Ectodermal cell (in vitro differentiated cells): ENCODE data around the gene HLA-E.
"Not testable (repeated sequence)": the region's sequence is repeated elsewhere in the genome, so short reads cannot be mapped to it uniquely, and the experiment has no call there.

Experiments used
- H3K27ac ChIP-seq: 2 replicates; pipeline ENCODE4 v1.7.0; 2013; ENCODE audit warnings: mild to moderate bottlenecking, low read depth, low read length; ENCODE audit not compliant: insufficient read depth, poor library complexity, severe bottlenecking
- H3K27me3 ChIP-seq: 2 replicates; pipeline ENCODE4 v1.7.0; 2013; ENCODE audit warnings: mild to moderate bottlenecking, low read length; ENCODE audit not compliant: insufficient read depth, control insufficient read depth, poor library complexity, severe bottlenecking
- H3K36me3 ChIP-seq: one replicate; pipeline ENCODE4 v1.7.0; 2013; ENCODE audit warnings: low read length; ENCODE audit not compliant: control insufficient read depth, insufficient read depth
- H3K4me1 ChIP-seq: one replicate; pipeline ENCODE4 v1.7.0; 2013; ENCODE audit warnings: low read length; ENCODE audit not compliant: control insufficient read depth, insufficient read depth
- H3K4me3 ChIP-seq: 2 replicates; pipeline ENCODE4 v1.7.0; 2013; ENCODE audit warnings: low read depth, low read length, control low read depth; ENCODE audit not compliant: insufficient read depth
- H3K9me3 ChIP-seq: 2 replicates; pipeline ENCODE4 v1.7.0; 2013; ENCODE audit warnings: mild to moderate bottlenecking, low read length, moderate library complexity; ENCODE audit not compliant: control insufficient read depth
- WGBS, 2 experiments: methylation state at CpG; one replicate each; pipeline ENCODE4 v1.1.7; 2013; ENCODE audit warnings: missing lambda C conversion rate in 2 of 2; 5-methylcytosine and 5-hydroxymethylcytosine counted together

The HLA-E gene

GRCh38 chr6:30518505-30519145, 29.3 kb downstream of the HLA-E start:
- H3K4me1 ChIP-seq, H3K4me3 ChIP-seq, H3K27me3 ChIP-seq, H3K36me3 ChIP-seq, H3K27ac ChIP-seq, H3K9me3 ChIP-seq: not testable (repeated sequence)
- 90% methylated on average over 19 of the region's 19 CpGs for WGBS, 2 experiments

GRCh38 chr6:30520522-30520921, 31.2 kb downstream of the HLA-E start:
- H3K36me3 ChIP-seq: no peaks in the 10 kb centered on the region
- no peak overlapping the region for H3K27ac ChIP-seq
- H3K4me1 ChIP-seq: no peaks in the 10 kb centered on the region
- H3K27me3 ChIP-seq: no peaks in the 10 kb centered on the region
- no peaks in the 10 kb centered on the region for H3K9me3 ChIP-seq
- WGBS, 2 experiments: 91 to 97% methylated on average over 6 of the region's 6 CpGs
- no peak overlapping the region for H3K4me3 ChIP-seq

GRCh38 chr6:30521082-30521481, 31.8 kb downstream of the HLA-E start:
- not testable (repeated sequence) for H3K9me3 ChIP-seq, H3K36me3 ChIP-seq, H3K27me3 ChIP-seq, H3K27ac ChIP-seq, H3K4me1 ChIP-seq, H3K4me3 ChIP-seq
- WGBS, 2 experiments: 91 to 94% methylated on average over 7 of the region's 7 CpGs

GRCh38 chr6:30521952-30522351, 32.6 kb downstream of the HLA-E start:
- 91 to 93% methylated on average over 5 of the region's 5 CpGs for WGBS, 2 experiments
- H3K36me3 ChIP-seq, H3K27me3 ChIP-seq, H3K27ac ChIP-seq, H3K4me1 ChIP-seq, H3K4me3 ChIP-seq, H3K9me3 ChIP-seq: not testable (repeated sequence)

- WGBS, 2 experiments: 87 to 100% methylated on average over 2 of the region's 3 CpGs
- H3K4me1 ChIP-seq, H3K36me3 ChIP-seq: not testable (repeated sequence)
Observed at GRCh38 chr6:30526444-30526843, 37.1 kb downstream of the HLA-E start.

DNA sequence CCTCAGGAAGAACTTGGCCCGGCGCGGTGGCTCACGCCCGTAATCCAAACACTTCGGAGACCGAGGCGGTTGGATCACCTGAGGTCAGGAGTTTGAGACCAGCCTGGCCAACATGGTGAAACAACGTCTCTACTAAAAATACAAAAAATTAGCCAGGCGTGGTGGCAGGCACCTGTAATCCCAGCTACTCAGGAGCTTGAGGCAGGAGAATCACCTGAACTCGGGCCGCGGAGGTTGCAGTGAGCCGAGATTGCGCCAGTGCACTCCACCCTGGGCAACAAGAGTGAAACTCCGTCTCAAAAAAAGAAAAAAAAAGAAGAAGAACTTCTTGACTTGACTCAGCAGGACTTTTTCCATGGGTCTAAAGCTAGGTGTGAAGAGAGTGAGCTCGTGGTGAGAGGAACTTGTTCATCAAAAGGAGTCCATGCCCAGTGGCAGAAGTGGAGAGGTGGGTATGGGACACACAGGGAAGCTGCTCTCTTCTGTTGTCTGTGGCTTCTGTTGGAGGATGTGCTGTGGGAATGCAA, 40.1 kb downstream of the HLA-E start:
- not testable (repeated sequence) for H3K36me3 ChIP-seq, H3K4me1 ChIP-seq, H3K27me3 ChIP-seq, H3K27ac ChIP-seq, H3K9me3 ChIP-seq, H3K4me3 ChIP-seq
- WGBS, 2 experiments: 92 to 95% methylated on average over 17 of the region's 17 CpGs

More at GRCh38 chr6:30526444-30526843, 37.1 kb downstream of the HLA-E start:
- H3K27ac ChIP-seq, H3K27me3 ChIP-seq, H3K4me3 ChIP-seq, H3K9me3 ChIP-seq: not testable (repeated sequence)

GRCh38 chr6:30530014-30530413, 40.7 kb downstream of the HLA-E start:
- H3K27me3 ChIP-seq: no peaks in the 10 kb centered on the region
- WGBS, 2 experiments: 71 to 85% methylated on average over 2 of the region's 2 CpGs

GRCh38 chr6:30533460-30534294, 44.4 kb downstream of the HLA-E start:
- Histone ChIP-seq H3K9me3 (no peaks in the 10 kb centered on the region), H3K27ac (no peak overlapping the region), H3K4me3 (no peak overlapping the region), H3K36me3 (no peaks in the 10 kb centered on the region), H3K4me1 (no peaks in the 10 kb centered on the region), H3K27me3 (no peaks in the 10 kb centered on the region)
- 85 to 92% methylated on average over 14 of the region's 15 CpGs for WGBS, 2 experiments

More at GRCh38 chr6:30530014-30530413, 40.7 kb downstream of the HLA-E start:
- Histone ChIP-seq H3K27ac (no peak overlapping the region), H3K4me1 (no peaks in the 10 kb centered on the region), H3K4me3 (no peak overlapping the region), H3K36me3 (no peaks in the 10 kb centered on the region), H3K9me3 (no peaks in the 10 kb centered on the region)

GRCh38 chr6:30537931-30538330, 48.6 kb downstream of the HLA-E start:
- H3K4me3 ChIP-seq: no peak overlapping the region
- H3K4me1 ChIP-seq: no peaks in the 10 kb centered on the region
- 93% methylated on average over 3 of the region's 3 CpGs for WGBS, 2 experiments
- no peaks in the 10 kb centered on the region for H3K36me3 ChIP-seq
- H3K9me3 ChIP-seq: no peaks in the 10 kb centered on the region
- peaks cover 8% of the 10 kb centered on the region for H3K27me3 ChIP-seq
- H3K27ac ChIP-seq: no peak overlapping the region

GRCh38 chr6:30541515-30542403, 52.5 kb downstream of the HLA-E start:
- Histone ChIP-seq H3K4me3 (peak overlapping the region; percentile 30), H3K9me3 (no peaks in the 10 kb centered on the region), H3K27me3 (peaks cover 8% of the 10 kb centered on the region), H3K36me3 (peaks cover 4% of the 10 kb centered on the region), H3K27ac (no peak overlapping the region), H3K4me1 (no peaks in the 10 kb centered on the region)
- 26 to 27% methylated on average over 23 of the region's 23 CpGs for WGBS, 2 experiments
